ENCODE measurements around the gene C1orf146. TPM values are rescaled to one million over a fixed set of nuclear protein-coding genes. Genes with fewer than 3 reads are reported as not detected.

C1orf146 gene, protein sequence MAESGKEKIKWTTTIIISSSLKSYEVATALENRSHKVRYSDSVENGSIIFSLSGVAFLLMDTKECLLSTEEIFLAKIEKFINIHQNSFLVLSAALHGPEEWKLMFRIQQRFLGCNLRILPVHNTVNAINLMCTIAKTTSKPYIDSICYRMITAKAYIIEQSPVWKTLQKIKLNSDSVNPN
- total RNA-seq, result not detected in 2 replicates

GRCh38 chr1:92217721-92218120, at the start of gene C1orf146:
C1orf146 (plus strand) TSS chr1:92217915; CDS start chr1:92231421, 13,506 bp downstream.

Other genes with a start within 250 kb of the C1orf146 start
- gene EPHX4, start 187.9 kb upstream of the C1orf146 start, total RNA-seq, result 0.12 and 0.55 TPM in 2 replicates
- 0.12 and 0.22 TPM in 2 replicates for gene SETSIP, start 142.5 kb upstream of the C1orf146 start, total RNA-seq
- 4.1 and 5.5 TPM in 2 replicates for gene BTBD8, start 137.6 kb upstream of the C1orf146 start, total RNA-seq
- gene GLMN, start 81.1 kb downstream of the C1orf146 start, total RNA-seq, result 8.5 and 12.4 TPM in 2 replicates
- 10.2 and 14.8 TPM in 2 replicates for gene RPAP2, start 81.1 kb downstream of the C1orf146 start, total RNA-seq

Measured in uterine smooth muscle cell (primary cell).